GM12878 (cell line): ENCODE measurements around the gene MBOAT1. TPM values are rescaled to one million over a fixed set of nuclear protein-coding genes. Genes with fewer than 3 reads are reported as not detected.

Experiments used
- ATAC-seq: fragments of 200-7000 bp; cut with Tn5 transposase; 3 replicates; pipeline ENCODE4 v1.9.1; 2020; ENCODE audit warnings: mild to moderate bottlenecking, moderate library complexity
- BruUV-seq: library from RNA; stranded (reverse); fragments of 400-500 nt; replicated peaks from 2 replicates; lab custom pipeline; 2021; lab: Mats Ljungman, UMichigan
- CTCF ChIA-PET: fragments of 300-600 bp; sonication (Branson Sonifier 250); formaldehyde crosslinking; extraction: SDS; loops from one replicate; lab custom pipeline; 2021; ENCODE audit warnings: inconsistent platforms; lab: Yijun Ruan, JAX
- POLR2A ChIA-PET: fragments of 350-600 bp; formaldehyde crosslinking; extraction: SDS; loops from one replicate; lab custom pipeline; 2021; ENCODE audit warnings: inconsistent platforms; lab: Charles Lee
- RAD21 ChIA-PET: fragments of 300-600 bp; sonication (Branson Sonifier 250); formaldehyde crosslinking; loops from one replicate; lab custom pipeline; 2023; ENCODE audit warnings: antibody characterized with exemption; ENCODE audit not compliant: unreplicated experiment; lab: Charles Lee
- SMC1A ChIA-PET: fragments of 300-600 bp; sonication (Branson Sonifier 250); formaldehyde crosslinking; loops from one replicate; lab custom pipeline; 2023; ENCODE audit not compliant: unreplicated experiment, uncharacterized antibody; lab: Charles Lee
- DNase-seq: peaks from one replicate; pipeline ENCODE4 v3.0.0-alpha.2; 2011; ENCODE audit warnings: low read depth, low spot score
- FAIRE-seq: peaks from 3 replicates; lab custom pipeline; 2011; peaks lifted over from hg19 to GRCh38; lab: Jason Lieb, UNC
- H2AFZ ChIP-seq: 2 replicates; pipeline ENCODE4 v1.6.0; 2011; ENCODE audit warnings: low read depth, low read length, control low read depth; ENCODE audit not compliant: control insufficient read depth
- H3K27ac ChIP-seq: 2 replicates; pipeline ENCODE4 v1.5.1; 2011; ENCODE audit warnings: control low read depth; ENCODE audit not compliant: control insufficient read depth, insufficient read depth
- H3K27me3 ChIP-seq, 2 experiments: replicated peaks in 1 of 2; 2 replicates each; pipeline versions ENCODE4 v1.6.0 to v1.6.1; 2011; ENCODE audit warnings: low read length in 1 of 2; ENCODE audit not compliant: control insufficient read depth in 2 of 2, insufficient read depth in 2 of 2
- H3K36me3 ChIP-seq, 2 experiments: 2 replicates each; pipeline ENCODE4 v1.5.1; 2011; ENCODE audit warnings: low read length in 1 of 2; ENCODE audit not compliant: control insufficient read depth in 2 of 2, insufficient read depth in 2 of 2
- H3K4me1 ChIP-seq: 2 replicates; pipeline ENCODE4 v1.6.1; 2011; ENCODE audit warnings: mild to moderate bottlenecking, low read length, moderate library complexity, mixed read lengths; ENCODE audit not compliant: control insufficient read depth, insufficient read depth
- H3K4me2 ChIP-seq: 2 replicates; pipeline ENCODE4 v1.6.0; 2011; ENCODE audit warnings: control low read depth; ENCODE audit not compliant: control insufficient read depth, insufficient read depth
- H3K4me3 ChIP-seq: fragments of 200-600 bp; sonication (generic); 2 replicates; pipeline ENCODE4 v1.5.1; 2016
- H3K79me2 ChIP-seq: 2 replicates; pipeline ENCODE4 v1.6.0; 2011; ENCODE audit warnings: low read length; ENCODE audit not compliant: control insufficient read depth, insufficient read depth
- H3K9ac ChIP-seq: 2 replicates; pipeline ENCODE4 v1.8.0; 2011; ENCODE audit warnings: low read length, control low read depth, mixed read lengths; ENCODE audit not compliant: control insufficient read depth, insufficient read depth
- H3K9me3 ChIP-seq: replicated peaks from 3 replicates; pipeline ENCODE4 v1.5.1; 2011; ENCODE audit warnings: mild to moderate bottlenecking, low read length; ENCODE audit not compliant: control insufficient read depth, insufficient read depth
- H4K20me1 ChIP-seq: 2 replicates; pipeline ENCODE4 v1.6.0; 2011; ENCODE audit not compliant: control insufficient read depth, insufficient read depth
- ATF2 ChIP-seq: IDR thresholded peaks from 2 replicates; pipeline ENCODE4 v1.6.1; 2012; ENCODE audit warnings: low read length, inconsistent platforms
- ETV6 ChIP-seq, 2 experiments: fragments of 450-650 bp in 1 of 2; IDR thresholded peaks in 1 of 2; conservative IDR thresholded peaks in 1 of 2; 2 replicates each; pipeline ENCODE4 v1.6.1; 2014; ENCODE audit warnings: antibody characterized with exemption in 1 of 2, borderline replicate concordance in 1 of 2, low read depth in 1 of 2, mild to moderate bottlenecking in 1 of 2, moderate library complexity in 1 of 2
- HSF1 ChIP-seq: fragments of 150-350 bp; IDR thresholded peaks from 2 replicates; pipeline ENCODE4 v1.6.1; 2014; ENCODE audit warnings: mild to moderate bottlenecking, low read depth, low read length
- USF1 ChIP-seq: IDR thresholded peaks from 2 replicates; pipeline ENCODE4 v1.6.1; 2011; ENCODE audit warnings: borderline replicate concordance, low read depth, mild to moderate bottlenecking, moderate library complexity, mixed read lengths, low read length; ENCODE audit not compliant: insufficient read depth; ENCODE audit errors: extremely low read length
- ZZZ3 ChIP-seq: IDR thresholded peaks from 2 replicates; pipeline ENCODE4 v1.6.1; 2011; ENCODE audit warnings: low read depth; ENCODE audit not compliant: control insufficient read depth, insufficient read length
- WGBS: methylation state at CpG from one replicate; pipeline ENCODE4 v1.1.6; 2016; ENCODE audit warnings: low lambda C conversion rate; ENCODE audit not compliant: insufficient replicate concordance, insufficient coverage; ENCODE audit errors: missing lambda C conversion rate; 5-methylcytosine and 5-hydroxymethylcytosine counted together
- in situ Hi-C: fragments of 300-500 bp; cut with MboI; formaldehyde crosslinking; loops from 9 replicates; pipeline ENCODE4 v1.14.3; 2018; ENCODE audit warnings: mixed read lengths
- intact Hi-C: fragments of 100-400 bp; cut with micrococcal nuclease; formaldehyde crosslinking; loops from one replicate; pipeline ENCODE4 v1.14.2; 2022; ENCODE audit not compliant: unreplicated experiment
- polyA plus RNA-seq, 11 experiments: library from polyadenylated mRNA; depleted of rRNA in 4 of 11; unstranded in 6 of 11; stranded (reverse) in 5 of 11; fragments of >200 nt; fragmentation: Nextera tagmentation in 4 of 11; fragmentation: Illumina TruSeq in 1 of 11; extraction: Ambion mirVana in 4 of 11; extraction: Trizol in 1 of 11; gene quantifications; 1 replicate in 1 of 11; 2 replicates in 10 of 11; pipeline versions ENCODE4 v1.2.1 to v1.2.3, GENCODE V29; 2011 to 2016; ENCODE audit warnings: inconsistent platforms in 2 of 11, missing spikeins in 2 of 11, low read depth in 1 of 11
- total RNA-seq, 4 experiments: library from RNA; depleted of rRNA in 3 of 4; stranded (reverse); fragments of >200 nt in 3 of 4; fragmentation: Illumina TruSeq in 1 of 4; extraction: Trizol in 1 of 4; gene quantifications; 2 replicates each; pipeline versions ENCODE4 v1.2.1 to v1.2.3, GENCODE V29; 2013 to 2021

Gene MBOAT1
- total and polyA plus RNA-seq, 10 of the 15 experiments (the other 5 are each of a cell fraction or from before 2014, with no cell fraction given), result 0.39 to 21.0 (median 11.6) TPM

- SMC1A ChIA-PET, result interaction anchor here (1.7 kb wide), 1 partner anchor 12 kb away, joined by 6 read pairs; no protein-coding TSS in a partner anchor
- Histone ChIP-seq H2AFZ (no peak overlapping the region), H3K4me3 (no peak overlapping the region), H3K27me3 (no peaks in the 10 kb centered on the region), H4K20me1 (no peaks in the 10 kb centered on the region), H3K27ac (no peak overlapping the region), H3K79me2 (no peaks in the 10 kb centered on the region), H3K4me2 (no peak overlapping the region), H3K36me3 (no peaks in the 10 kb centered on the region), H3K9me3 (no peaks in the 10 kb centered on the region), H3K9ac (no peak overlapping the region), H3K4me1 (no peaks in the 10 kb centered on the region)
- no peak for TF ChIP-seq ZZZ3
- no peak for TF ChIP-seq HSF1
- TF ChIP-seq ATF2, result no peak
- TF ChIP-seq USF1, result no peak
- no peak for TF ChIP-seq ETV6 (conservative IDR thresholded peaks at IDR 0.05 in 1 of 2, IDR thresholded peaks at IDR 0.05 in 1 of 2; ENCODE audit: borderline replicate concordance in 1 of 2, low read depth in 1 of 2)
- no peak for DNase-seq
- no peak for ATAC-seq
- FAIRE-seq, result no peak
- 100% methylated on average over 1 of the region's 1 CpG for WGBS
- POLR2A ChIA-PET, result no interaction called here
- in situ Hi-C loops (no loop called here), intact Hi-C loops (no loop called here)
- CTCF ChIA-PET, result interaction anchor here (1.1 to 1.4 kb wide), 2 partner anchors 16 to 116 kb away, joined by 3 to 4 read pairs; no protein-coding TSS in a partner anchor
- BruUV-seq, result no TSS peak
- RAD21 ChIA-PET, result no interaction called here
These were observed 30.1 kb upstream of the MBOAT1 start for GRCh38 chr6:20242397-20242796.
